HepG2 (cell line): ENCODE measurements around the gene BHMT. TPM values are rescaled to one million over a fixed set of nuclear protein-coding genes. Genes with fewer than 3 reads are reported as not detected.

ENCODE experiments used
- ATAC-seq: fragments of 200-7000 bp; cut with Tn5 transposase; 3 replicates; pipeline ENCODE4 v1.9.1; 2020; ENCODE audit warnings: mild to moderate bottlenecking, moderate library complexity
- BruUV-seq: library from RNA; stranded (reverse); fragments of 400-500 nt; replicated peaks from 2 replicates; lab custom pipeline; 2021; lab: Mats Ljungman, UMichigan
- CTCF ChIA-PET: fragments of 300-600 bp; formaldehyde crosslinking; extraction: SDS; loops from one replicate; lab custom pipeline; 2021; ENCODE audit warnings: low total read pairs, inconsistent platforms, low intra/inter-chr PET ratio; lab: Yijun Ruan, JAX
- POLR2A ChIA-PET: fragments of 350-600 bp; sonication (Branson Sonifier 250); formaldehyde crosslinking; loops from one replicate; lab custom pipeline; 2020; ENCODE audit warnings: antibody characterized with exemption, inconsistent platforms; lab: Yijun Ruan, JAX
- DNase-seq: peaks from one replicate; pipeline ENCODE4 v3.0.0-alpha.2; 2015; ENCODE audit warnings: low spot score
- FAIRE-seq: peaks from 3 replicates; lab custom pipeline; 2011; peaks lifted over from hg19 to GRCh38; lab: Jason Lieb, UNC
- H2AFZ ChIP-seq: one replicate; pipeline ENCODE4 v1.6.1; 2011; ENCODE audit warnings: low read length, inconsistent platforms
- H3K27ac ChIP-seq: fragments of 300-600 bp; 3 replicates; pipeline ENCODE4 v1.8.0; 2011; ENCODE audit warnings: mixed run types, mild to moderate bottlenecking, mixed read lengths, low read length, inconsistent platforms; ENCODE audit not compliant: insufficient read depth; ENCODE audit errors: extremely low read length
- H3K27me3 ChIP-seq, 2 experiments: fragments of 200-600 bp in 1 of 2; 2 replicates in 1 of 2; 3 replicates in 1 of 2; pipeline versions ENCODE4 v1.6.0 to v1.8.0; 2011; ENCODE audit warnings: low read length in 2 of 2, mild to moderate bottlenecking in 2 of 2, moderate library complexity in 2 of 2, inconsistent platforms in 1 of 2; ENCODE audit not compliant: insufficient read depth in 2 of 2, control insufficient read depth in 1 of 2
- H3K36me3 ChIP-seq, 2 experiments: fragments of 200-600 bp in 1 of 2; replicated peaks in 1 of 2; 2 replicates in 1 of 2; 3 replicates in 1 of 2; pipeline versions ENCODE4 v1.5.1 to v1.8.0; 2011; ENCODE audit warnings: low read length in 2 of 2, inconsistent platforms in 1 of 2; ENCODE audit not compliant: insufficient read depth in 2 of 2, control insufficient read depth in 1 of 2
- H3K4me1 ChIP-seq: 2 replicates; pipeline ENCODE4 v1.5.1; 2012; ENCODE audit warnings: low read length, inconsistent platforms; ENCODE audit not compliant: insufficient read depth
- H3K4me2 ChIP-seq: 2 replicates; pipeline ENCODE4 v1.6.0; 2011; ENCODE audit warnings: low read depth, low read length, inconsistent platforms
- H3K4me3 ChIP-seq, 3 experiments: fragments of 200-600 bp in 1 of 3; sonication (generic), shearing (Covaris generic) in 1 of 3; replicated peaks in 1 of 3; 2 replicates each; pipeline ENCODE4 v1.5.1; 2011 to 2016; ENCODE audit warnings: low read length in 3 of 3, inconsistent platforms in 2 of 3, low read depth in 2 of 3, mild to moderate bottlenecking in 2 of 3, control low read depth in 1 of 3, mixed read lengths in 1 of 3; ENCODE audit not compliant: insufficient read depth in 1 of 3
- H3K79me2 ChIP-seq: one replicate; pipeline ENCODE4 v1.6.1; 2011; ENCODE audit warnings: low read length, inconsistent platforms; ENCODE audit not compliant: insufficient read depth
- H3K9ac ChIP-seq: 2 replicates; pipeline ENCODE4 v1.6.0; 2011; ENCODE audit warnings: mild to moderate bottlenecking, low read depth, low read length, inconsistent platforms; ENCODE audit not compliant: insufficient read depth
- H3K9me3 ChIP-seq: 2 replicates; pipeline ENCODE4 v1.5.1; 2012; ENCODE audit warnings: mild to moderate bottlenecking, low read length
- H4K20me1 ChIP-seq: 2 replicates; pipeline ENCODE4 v1.6.0; 2011; ENCODE audit warnings: inconsistent platforms, mild to moderate bottlenecking, low read length, moderate library complexity; ENCODE audit not compliant: insufficient read depth
- ZBTB37 ChIP-seq: sonication (generic); formaldehyde crosslinking; IDR thresholded peaks from 2 replicates; pipeline ENCODE4 v1.4.0; 2020; ENCODE audit warnings: mild to moderate bottlenecking, missing genetic modification reagents
- ZNF558 ChIP-seq: sonication (generic); formaldehyde crosslinking; IDR thresholded peaks from 2 replicates; pipeline ENCODE4 v1.9.0; 2022; ENCODE audit warnings: mild to moderate bottlenecking, missing genetic modification reagents, borderline replicate concordance
- ZNF646 ChIP-seq: sonication (generic); formaldehyde crosslinking; IDR thresholded peaks from 2 replicates; pipeline ENCODE4 v1.9.0; 2021; ENCODE audit warnings: mild to moderate bottlenecking, missing genetic modification reagents
- WGBS: methylation state at CpG from one replicate; pipeline ENCODE4 v1.1.6; 2017; ENCODE audit warnings: low lambda C conversion rate; 5-methylcytosine and 5-hydroxymethylcytosine counted together
- in situ Hi-C: cut with HindIII; loops from 2 replicates; pipeline ENCODE4 v1.10.0; 2017; ENCODE audit warnings: low pct_unique_long_range_greater_than_20kb; ENCODE audit not compliant: extremely low pct_ligation_motif_present
- intact Hi-C: fragments of 100-400 bp; cut with micrococcal nuclease; formaldehyde crosslinking; loops from one replicate; pipeline ENCODE4 v1.10.0; 2022; ENCODE audit not compliant: unreplicated experiment
- polyA plus RNA-seq, 8 experiments: library from polyadenylated mRNA; depleted of rRNA in 3 of 8; stranded (reverse) in 7 of 8; unstranded in 1 of 8; fragments of >200 nt; fragmentation: Illumina TruSeq in 4 of 8; extraction: Trizol in 4 of 8; gene quantifications; 2 replicates each; pipeline versions ENCODE4 v1.2.1 to v1.2.3, GENCODE V29; 2011 to 2016; ENCODE audit warnings: low read depth in 4 of 8, missing spikeins in 1 of 8, mixed read lengths in 1 of 8; ENCODE audit not compliant: insufficient read depth in 1 of 8
- total RNA-seq, 5 experiments: library from RNA; depleted of rRNA; stranded (reverse); fragments of >200 nt; fragmentation: Illumina TruSeq; extraction: Trizol; gene quantifications; 2 replicates each; pipeline ENCODE4 v1.2.3, GENCODE V29; 2016; ENCODE audit warnings: low read depth in 1 of 5

The BHMT gene
- total and polyA plus RNA-seq, 2 of the 13 experiments (the other 11 are each of a cell fraction or from before 2014, with no cell fraction given), result 0.40 to 6.4 TPM

GRCh38 chr5:79077680-79078365, 33.8 kb upstream of the BHMT start:
- CTCF ChIA-PET, result no interaction called here
- H3K9me3 ChIP-seq, result no peaks in the 10 kb centered on the region
- no peak overlapping the region for H3K4me3 ChIP-seq
- TF ChIP-seq ZNF558 (CRISPR knock-in tag), result no peak
- 0 out of 2 replicates have a peak, but pooled peaks have one; percentile 21 for TF ChIP-seq ZNF646 (CRISPR knock-in tag)
- no peak for TF ChIP-seq ZBTB37 (CRISPR knock-in tag)
- ATAC-seq (no peak), DNase-seq (no peak), FAIRE-seq (no peak)
- no peaks in the 10 kb centered on the region for H3K79me2 ChIP-seq
- POLR2A ChIA-PET, result no interaction called here
- H4K20me1 ChIP-seq, result no peaks in the 10 kb centered on the region
- peaks cover 33% of the 10 kb centered on the region for H3K4me1 ChIP-seq
- H3K27ac ChIP-seq, result no peak overlapping the region
- intact Hi-C loops, result no loop called here
- H2AFZ ChIP-seq, result no peak overlapping the region
- H3K27me3 ChIP-seq, result no peaks in the 10 kb centered on the region
- 79% methylated on average over 3 of the region's 3 CpGs for WGBS
- H3K9ac ChIP-seq, result no peak overlapping the region
- no TSS peak for BruUV-seq
- H3K36me3 ChIP-seq, result peaks cover 0 to 13% of the 10 kb centered on the region in 2 experiments; a peak in 1 of 5 replicates
- in situ Hi-C loops, result no loop called here
- H3K4me2 ChIP-seq, result no peak overlapping the region
